HG02943 (cell line): Measurements from ENCODE around the gene ARID1B.

Source experiments
- ATAC-seq: cut with Tn5 transposase; IDR thresholded peaks from one replicate; pipeline ENCODE4 v1.9.1; 2021; ENCODE audit warnings: mild to moderate bottlenecking, low read depth, moderate library complexity; ENCODE audit not compliant: unreplicated experiment

Gene ARID1B

GRCh38 chr6:157225575-157225995, 448.4 kb downstream of the ARID1B start:
- ATAC-seq = no peak

DNA sequence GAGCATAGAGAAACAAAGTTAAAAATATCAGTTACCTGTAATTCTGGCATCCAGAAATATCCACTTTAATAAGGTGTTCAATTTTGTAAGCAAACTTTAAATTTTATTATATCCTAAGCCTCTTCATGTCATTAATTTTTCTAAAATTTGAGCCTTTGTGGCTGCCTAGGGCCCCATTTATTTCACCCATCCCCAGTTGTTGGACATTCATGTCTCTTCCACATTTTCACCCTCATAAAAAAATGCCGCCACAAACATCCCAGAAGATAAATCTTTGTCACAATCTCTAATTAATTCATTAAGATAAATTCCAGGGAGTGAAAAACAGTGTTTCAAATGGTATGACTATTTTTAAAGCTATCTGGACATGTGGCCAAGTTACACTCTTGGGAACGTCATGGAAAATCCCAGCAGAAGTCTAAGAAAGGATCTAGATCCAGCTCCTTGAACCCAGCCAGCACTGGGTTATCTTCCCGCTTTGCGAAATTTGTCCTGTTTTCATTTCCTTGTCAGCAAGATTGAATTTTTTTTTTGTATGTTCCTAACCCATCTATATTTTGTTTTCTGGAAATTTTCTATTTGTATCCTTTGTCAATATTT, 448.9 kb downstream of the ARID1B start:
- ATAC-seq = no peak

- no peak for ATAC-seq
These were observed 449.6 kb downstream of the ARID1B start for GRCh38 chr6:157226761-157227160.

DNA sequence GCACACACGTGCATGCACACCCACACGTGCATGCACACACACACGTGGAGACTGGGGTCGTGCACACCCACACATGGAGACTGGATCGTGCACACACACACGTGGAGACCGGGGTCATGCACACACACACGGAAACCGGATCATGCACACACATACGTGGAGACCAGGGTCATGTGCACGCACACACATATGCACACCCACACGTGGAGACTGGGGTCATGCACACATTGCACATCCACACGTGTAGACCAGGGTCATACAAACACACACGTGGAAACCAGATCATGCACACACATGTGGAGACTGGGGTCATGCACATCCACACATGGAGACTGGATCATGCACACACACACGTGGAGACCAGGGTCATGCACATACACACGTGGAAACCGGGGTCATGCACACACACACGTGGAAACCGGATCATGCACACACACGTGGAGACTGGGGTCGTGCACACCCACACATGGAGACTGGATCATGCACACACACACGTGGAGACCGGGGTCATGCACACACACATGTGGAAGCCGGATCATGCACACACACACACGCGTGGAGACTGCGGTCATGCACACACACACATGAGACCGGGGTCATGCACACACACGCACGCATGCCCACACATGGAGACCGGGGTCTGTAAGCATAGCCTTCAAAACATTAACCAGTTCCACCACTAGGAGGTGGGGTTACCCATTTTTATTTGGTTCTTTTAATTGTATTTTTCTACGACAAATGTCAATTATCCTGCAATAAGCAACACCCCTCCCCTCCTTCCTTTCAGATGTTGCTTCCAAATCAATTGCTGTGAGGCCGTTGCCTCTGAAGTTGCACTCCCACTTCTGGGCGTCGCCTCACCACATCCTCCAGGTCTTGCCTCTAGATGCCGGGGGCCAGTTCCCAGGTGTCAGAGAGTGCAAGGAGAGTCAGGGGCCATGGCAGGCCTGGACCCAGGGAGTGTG, 450.3 kb downstream of the ARID1B start:
- ATAC-seq = no peak

DNA sequence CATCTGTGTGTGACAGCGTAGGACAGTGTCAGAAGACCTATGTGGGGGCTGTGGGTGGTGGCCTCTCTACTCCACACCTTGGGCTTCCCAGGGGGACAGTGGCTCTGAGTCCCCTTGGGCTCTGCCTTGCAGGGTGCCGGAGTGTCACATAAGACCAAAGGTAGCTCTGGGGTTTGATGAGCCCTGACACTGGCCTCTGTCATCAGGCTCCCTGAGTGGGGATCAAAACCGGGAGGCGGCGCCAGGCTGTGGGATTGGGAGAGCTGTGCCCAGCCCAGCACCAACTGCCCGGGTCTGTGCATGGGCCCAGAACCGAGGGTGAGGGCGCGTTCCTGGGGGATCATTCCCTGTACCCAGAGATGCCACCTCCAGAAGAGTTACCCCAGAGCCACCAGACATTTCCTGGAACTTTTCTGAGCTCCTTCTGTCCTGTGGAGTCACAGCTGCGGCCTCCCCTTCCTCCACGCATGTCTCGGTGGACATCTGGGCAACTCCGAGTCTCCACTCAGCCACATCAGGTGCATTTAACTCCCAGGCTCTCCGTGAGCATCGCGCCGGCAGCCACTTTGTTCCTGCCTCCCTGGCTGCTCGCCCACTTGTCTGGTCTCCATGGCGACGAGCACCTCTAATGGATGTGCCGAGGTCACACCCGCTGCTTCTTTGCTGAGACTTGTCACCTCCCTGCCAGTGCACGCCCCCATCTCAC, 451.4 kb downstream of the ARID1B start:
- no peak for ATAC-seq

DNA sequence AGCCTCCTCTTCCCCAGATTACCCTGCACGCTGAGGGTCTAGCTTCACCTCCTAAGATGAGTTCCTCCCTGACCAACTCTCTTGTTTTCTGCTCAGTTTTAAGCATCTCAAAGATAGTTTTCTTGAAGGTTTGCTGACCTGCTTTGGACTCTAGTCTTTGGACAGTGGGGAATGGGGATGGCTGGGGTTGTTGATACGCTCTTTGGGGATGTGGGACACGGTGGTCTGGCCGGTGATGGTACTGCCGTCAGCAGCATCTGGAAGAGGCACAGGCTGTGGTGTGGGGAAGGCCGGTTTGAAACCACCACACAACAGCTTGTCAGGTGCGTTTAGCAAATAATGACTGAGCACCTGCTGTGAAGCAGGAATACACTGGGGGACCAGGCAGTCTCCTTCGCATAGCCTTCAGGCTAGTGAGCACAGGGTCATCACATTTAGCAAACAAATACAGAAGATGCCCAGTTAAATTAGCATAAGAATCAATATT, 452.0 kb downstream of the ARID1B start:
- ATAC-seq = no peak

DNA sequence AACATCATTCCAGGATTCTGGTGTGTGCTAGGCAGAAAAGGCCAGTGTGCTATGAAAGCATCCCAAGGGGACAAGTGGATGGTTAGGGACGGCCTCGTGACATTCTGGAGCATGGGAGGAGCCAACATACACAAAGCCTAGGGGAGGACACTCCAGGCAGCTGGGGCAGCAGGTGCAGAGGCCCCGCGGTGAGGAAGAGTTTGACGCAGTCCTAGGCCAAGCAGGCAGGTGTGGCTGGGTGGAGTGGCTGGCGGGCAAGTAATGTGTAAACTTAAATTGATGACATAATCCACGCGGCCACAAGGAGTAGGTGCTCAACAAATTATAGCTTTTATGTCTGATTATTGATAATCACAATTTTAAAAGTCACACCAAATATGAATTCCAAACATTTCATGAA, 452.5 kb downstream of the ARID1B start:
- no peak for ATAC-seq

GRCh38 chr6:157230910-157231309, 453.7 kb downstream of the ARID1B start:
- ATAC-seq = no peak

DNA sequence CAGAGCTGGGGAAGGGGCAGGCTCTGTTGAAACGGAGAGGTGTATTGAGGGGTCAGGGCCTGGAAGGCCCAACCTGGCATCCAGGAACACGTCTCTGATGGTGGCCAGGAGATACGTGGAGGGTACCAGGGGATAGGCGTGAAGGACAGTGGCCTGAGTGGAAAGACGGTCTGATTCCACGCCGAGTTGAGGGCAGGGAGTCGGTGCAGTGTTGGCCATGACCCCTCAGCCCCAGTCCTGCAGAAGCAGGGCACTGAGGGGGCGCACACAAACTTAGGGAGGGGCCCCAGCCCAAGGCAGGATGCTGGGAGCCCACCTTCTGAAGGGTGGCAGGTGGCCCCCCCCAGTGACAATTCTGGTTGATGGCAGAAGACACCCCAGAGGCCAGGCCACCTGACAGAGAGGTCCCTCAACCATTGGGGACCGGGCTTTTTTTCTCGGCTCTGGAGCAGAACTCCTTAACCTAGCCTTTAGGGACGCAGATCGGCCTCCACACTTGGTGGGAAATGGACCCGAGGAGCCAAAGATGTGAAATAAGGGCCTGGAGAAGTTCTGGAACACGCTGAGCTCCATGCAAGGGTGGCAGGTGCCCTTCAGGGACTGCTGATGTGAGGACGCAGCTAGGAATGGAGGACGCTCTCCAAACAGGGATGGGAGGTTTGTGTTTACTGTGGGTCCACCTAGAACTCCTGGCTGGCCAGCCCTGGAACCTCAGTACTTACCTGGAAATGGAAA, 455.1 kb downstream of the ARID1B start:
- no peak for ATAC-seq

- ATAC-seq = no peak
These were observed 456.0 kb downstream of the ARID1B start for GRCh38 chr6:157233156-157233555.

- ATAC-seq = no peak
These were observed 456.5 kb downstream of the ARID1B start for GRCh38 chr6:157233686-157234085.

- ATAC-seq = no peak
These were observed 458.4 kb downstream of the ARID1B start for GRCh38 chr6:157235600-157236039.

DNA sequence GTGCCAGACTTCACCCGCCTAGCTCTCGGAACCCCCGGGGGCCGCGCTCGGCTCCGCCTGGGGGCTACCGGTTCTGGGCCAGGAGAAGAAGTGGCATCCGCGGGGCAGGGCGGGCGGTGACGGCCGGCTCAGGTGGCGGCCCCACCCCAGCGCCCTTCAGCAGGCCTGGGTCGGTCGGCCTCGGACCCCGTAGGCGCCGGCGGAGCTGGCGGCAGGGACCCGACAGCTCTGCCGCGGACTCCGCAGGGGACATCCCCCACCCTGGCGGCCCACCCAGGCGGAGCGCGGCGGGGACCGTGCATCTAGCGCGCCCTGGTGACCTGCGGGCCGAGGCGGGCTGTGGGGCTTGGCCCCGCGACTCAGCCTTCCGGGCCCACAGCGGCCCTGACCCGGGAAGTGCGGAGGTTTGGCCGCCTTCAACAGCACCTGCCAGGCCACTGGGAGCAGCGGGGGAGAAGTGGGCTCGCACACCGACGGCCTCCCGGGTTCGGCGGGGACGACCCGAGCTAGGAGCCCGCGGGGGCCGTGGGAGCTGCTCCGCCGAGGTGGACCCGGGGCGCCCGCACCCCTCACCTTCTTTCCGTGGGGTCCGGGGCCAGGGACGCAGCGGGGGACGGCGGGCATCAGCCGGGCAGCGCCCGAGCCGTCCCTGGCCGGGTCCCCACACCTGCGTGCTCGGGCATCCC, 459.0 kb downstream of the ARID1B start:
- no peak for ATAC-seq

DNA sequence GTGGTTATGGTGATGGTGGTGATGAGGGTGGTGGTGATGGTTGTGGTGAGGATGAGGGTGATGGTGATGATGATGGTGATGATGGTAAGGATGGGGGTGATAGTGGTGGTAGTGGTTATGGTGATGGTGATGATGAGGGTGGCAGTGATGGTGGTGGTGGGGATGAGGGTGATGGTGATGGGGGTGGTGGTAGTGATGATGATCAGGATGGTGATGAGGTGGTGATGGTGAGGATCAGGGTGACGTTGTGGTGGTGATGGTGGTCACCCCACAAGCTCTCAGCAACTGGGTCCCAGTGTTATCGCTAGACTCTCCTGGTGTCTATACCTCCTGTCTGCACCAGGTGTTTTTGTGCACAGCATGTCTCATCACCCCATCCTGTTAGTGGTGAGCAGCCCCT, 461.2 kb downstream of the ARID1B start:
- ATAC-seq = no peak

DNA sequence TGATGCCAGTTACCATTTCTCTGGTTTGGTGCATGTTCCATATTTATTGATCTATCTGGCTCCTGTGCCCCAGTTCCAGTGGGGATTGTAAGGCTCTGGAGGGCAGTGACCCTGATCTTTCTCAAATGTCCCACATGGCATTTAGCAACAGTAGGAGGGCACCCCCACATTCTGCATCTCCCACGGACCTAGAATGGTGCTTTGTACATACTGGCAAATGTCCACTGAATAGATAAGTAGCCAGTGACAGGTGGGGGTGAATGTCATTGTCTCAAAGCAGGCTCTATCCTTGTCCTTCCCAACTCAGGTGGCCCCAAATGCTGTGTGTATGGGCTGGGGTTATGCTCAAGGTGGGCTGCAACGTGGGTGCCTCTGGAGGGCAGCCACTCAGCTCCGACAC, 462.0 kb downstream of the ARID1B start:
- no peak for ATAC-seq

GRCh38 chr6:157239671-157240058, 462.5 kb downstream of the ARID1B start:
- ATAC-seq = no peak

DNA sequence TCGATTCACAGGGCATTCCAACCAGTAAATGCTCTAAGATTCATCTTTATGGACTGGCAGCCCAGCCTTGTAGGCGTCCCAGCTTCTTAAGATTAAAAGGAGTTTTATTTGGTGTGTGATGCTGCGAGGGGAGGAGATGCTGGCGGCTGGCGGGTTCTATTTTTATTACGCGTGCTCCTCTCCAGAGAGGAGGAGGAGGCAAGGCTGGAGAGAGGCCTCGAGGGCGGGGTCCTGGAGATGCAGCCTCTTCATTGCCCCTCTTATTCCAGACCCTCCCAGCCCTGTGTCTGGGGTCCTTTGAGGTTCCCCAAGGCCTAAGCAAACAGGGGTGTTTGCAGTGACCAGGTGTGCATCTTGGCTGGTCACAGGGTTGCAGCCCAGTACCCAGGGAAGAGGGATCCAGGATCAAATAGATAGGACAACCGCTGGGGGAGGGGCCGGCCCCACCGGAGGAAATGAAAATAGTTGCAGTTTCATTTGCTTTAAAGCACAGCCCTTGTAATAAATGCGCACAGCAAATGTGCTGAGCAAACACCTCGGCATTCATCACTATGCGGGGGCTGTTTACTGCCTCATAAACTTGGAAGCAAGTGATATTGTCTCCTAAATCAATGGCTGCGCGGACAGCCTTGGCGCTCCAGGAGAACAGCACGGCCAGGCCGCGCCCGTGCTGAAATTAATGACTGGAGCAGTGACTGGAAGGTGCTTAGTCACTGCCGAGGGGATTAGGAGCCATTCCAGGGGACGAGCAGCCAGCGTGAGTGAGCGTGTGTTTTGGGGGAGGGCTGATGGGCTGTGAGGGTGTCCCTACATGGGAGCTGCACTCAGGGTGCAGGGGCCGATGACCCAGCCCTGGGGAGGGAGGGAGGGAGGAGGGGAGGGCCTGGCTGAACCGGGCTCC, 463.1 kb downstream of the ARID1B start:
- no peak for ATAC-seq

- no peak for ATAC-seq
These were observed 463.8 kb downstream of the ARID1B start for GRCh38 chr6:157240960-157241311.

DNA sequence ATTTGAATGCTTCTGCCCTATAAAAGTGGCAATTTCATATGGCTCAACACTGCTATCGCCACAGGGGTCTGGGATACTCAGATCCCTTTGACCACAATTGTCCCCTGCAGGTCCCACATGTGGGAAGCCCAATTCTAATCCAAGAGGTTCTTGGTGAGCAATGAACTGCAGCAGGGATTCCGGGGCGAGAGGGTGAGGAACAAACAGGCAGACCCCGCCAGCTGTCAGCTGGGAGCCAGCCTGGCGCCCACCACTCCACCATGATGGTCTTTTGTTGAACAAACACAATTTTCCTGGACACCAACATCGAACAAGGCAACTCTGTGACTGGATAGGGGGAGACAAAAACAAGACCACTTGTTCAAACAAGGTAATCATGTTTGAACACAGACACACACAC, 465.6 kb downstream of the ARID1B start:
- ATAC-seq = no peak
